CD4-positive, alpha-beta T cell treated with Interleukin-6 for 4 hours (primary cell): ENCODE data around the gene CDK17.
A peak's percentile ranks its signal among the peaks of the same experiment; 100 is the strongest.

Experiments used
- DNase-seq: peaks from one replicate; pipeline ENCODE4 v3.0.0-alpha.2; 2020; ENCODE audit warnings: mixed read lengths

Gene CDK17

GRCh38 chr12:96257550-96258103 lies 142.6 kb downstream of the CDK17 start:
- no peak for DNase-seq

- DNase-seq, result no peak
These were observed 143.4 kb downstream of the CDK17 start for GRCh38 chr12:96256672-96257361.

- no peak for DNase-seq
These were observed 145.2 kb downstream of the CDK17 start for GRCh38 chr12:96255077-96255476.

- no peak for DNase-seq
These were observed 150.0 kb downstream of the CDK17 start for GRCh38 chr12:96250119-96250685.

- no peak for DNase-seq
These were observed 150.8 kb downstream of the CDK17 start for GRCh38 chr12:96249196-96250118.

- DNase-seq, result no peak
These were observed 151.9 kb downstream of the CDK17 start for GRCh38 chr12:96248136-96248931.

- DNase-seq, result no peak
These were observed 152.7 kb downstream of the CDK17 start for GRCh38 chr12:96247563-96247962.

- DNase-seq, result no peak
These were observed 153.2 kb downstream of the CDK17 start for GRCh38 chr12:96246926-96247505.

GRCh38 chr12:96244826-96245225 lies 155.4 kb downstream of the CDK17 start:
- no peak for DNase-seq

- no peak for DNase-seq
These were observed 157.6 kb downstream of the CDK17 start for GRCh38 chr12:96242597-96242996.

GRCh38 chr12:96241846-96242256 lies 158.4 kb downstream of the CDK17 start:
- DNase-seq, result peak; percentile 69

GRCh38 chr12:96241431-96241830 lies 158.8 kb downstream of the CDK17 start:
- no peak for DNase-seq

- DNase-seq, result no peak
These were observed 159.6 kb downstream of the CDK17 start for GRCh38 chr12:96240656-96241055.

GRCh38 chr12:96239711-96240635 lies 160.3 kb downstream of the CDK17 start:
- no peak for DNase-seq

GRCh38 chr12:96238336-96239047 lies 161.7 kb downstream of the CDK17 start:
- DNase-seq, result no peak

GRCh38 chr12:96237465-96238077 lies 162.7 kb downstream of the CDK17 start:
- DNase-seq, result peak; percentile 74

- DNase-seq, result no peak
These were observed 163.2 kb downstream of the CDK17 start for GRCh38 chr12:96237035-96237434.

- peak; percentile 53 for DNase-seq
These were observed 163.9 kb downstream of the CDK17 start for GRCh38 chr12:96236221-96236822.

- DNase-seq, result no peak
These were observed 164.8 kb downstream of the CDK17 start for GRCh38 chr12:96235484-96235826.
